H9 (cell line): ENCODE measurements around the gene TRIAP1. TPM values are rescaled to one million over a fixed set of nuclear protein-coding genes. Genes with fewer than 3 reads are reported as not detected.

Experiments used
- DNase-seq: peaks from one replicate; pipeline ENCODE4 v3.0.0-alpha.2; 2017
- H2AFZ ChIP-seq: one replicate; pipeline ENCODE4 v1.6.1; 2013; ENCODE audit warnings: mild to moderate bottlenecking, low read length, control low read depth, moderate library complexity
- H2AK5ac ChIP-seq: 2 replicates; pipeline ENCODE4 v1.6.1; 2013; ENCODE audit warnings: low read length, control low read depth, mixed read lengths; ENCODE audit not compliant: insufficient read length
- H2BK120ac ChIP-seq: one replicate; pipeline ENCODE4 v1.6.1; 2013; ENCODE audit warnings: low read depth, mild to moderate bottlenecking, low read length, control low read depth, inconsistent platforms; ENCODE audit not compliant: poor library complexity, severe bottlenecking
- H2BK12ac ChIP-seq: 2 replicates; pipeline ENCODE4 v1.6.1; 2013; ENCODE audit warnings: low read length, control low read depth, mixed read lengths, low read depth; ENCODE audit not compliant: insufficient read length
- H2BK15ac ChIP-seq: 2 replicates; pipeline ENCODE4 v1.6.1; 2013; ENCODE audit warnings: low read depth, low read length, control low read depth
- H2BK20ac ChIP-seq: one replicate; pipeline ENCODE4 v1.6.1; 2013; ENCODE audit warnings: low read depth, mild to moderate bottlenecking, low read length, control low read depth, inconsistent platforms; ENCODE audit not compliant: poor library complexity, severe bottlenecking
- H2BK5ac ChIP-seq: 2 replicates; pipeline ENCODE4 v1.6.1; 2013; ENCODE audit warnings: low read length, control low read depth, mixed read lengths; ENCODE audit not compliant: insufficient read length
- H3K14ac ChIP-seq: 2 replicates; pipeline ENCODE4 v1.6.1; 2013; ENCODE audit warnings: low read length, control low read depth; ENCODE audit not compliant: insufficient read depth
- H3K18ac ChIP-seq: 2 replicates; pipeline ENCODE4 v1.6.1; 2013; ENCODE audit warnings: low read depth, mild to moderate bottlenecking, mixed read lengths, low read length, control low read depth; ENCODE audit not compliant: insufficient read length
- H3K23ac ChIP-seq: 2 replicates; pipeline ENCODE4 v1.6.1; 2013; ENCODE audit warnings: low read length, control low read depth, mixed read lengths, low read depth; ENCODE audit not compliant: insufficient read length
- H3K23me2 ChIP-seq: 2 replicates; pipeline ENCODE4 v1.6.1; 2013; ENCODE audit warnings: low read depth, mild to moderate bottlenecking, mixed read lengths, low read length, control low read depth; ENCODE audit not compliant: insufficient read length, poor library complexity, severe bottlenecking
- H3K27ac ChIP-seq: 2 replicates; pipeline ENCODE4 v1.5.1; 2013; ENCODE audit warnings: low read length, control low read depth, mixed read lengths, low read depth; ENCODE audit not compliant: insufficient read length
- H3K27me3 ChIP-seq: 2 replicates; pipeline ENCODE4 v1.6.1; 2013; ENCODE audit warnings: low read length, control low read depth, inconsistent platforms; ENCODE audit not compliant: insufficient read depth
- H3K4ac ChIP-seq: 2 replicates; pipeline ENCODE4 v1.6.1; 2013; ENCODE audit warnings: low read depth, mild to moderate bottlenecking, control low read depth, inconsistent platforms, low read length, moderate library complexity
- H3K4me1 ChIP-seq: 2 replicates; pipeline ENCODE4 v1.6.1; 2013; ENCODE audit warnings: low read length, control low read depth, inconsistent platforms; ENCODE audit not compliant: insufficient read depth
- H3K4me2 ChIP-seq: 2 replicates; pipeline ENCODE4 v1.6.1; 2013; ENCODE audit warnings: low read length, control low read depth, mixed read lengths; ENCODE audit not compliant: insufficient read length, insufficient read depth
- H3K56ac ChIP-seq: 2 replicates; pipeline ENCODE4 v1.6.1; 2013; ENCODE audit warnings: low read depth, mild to moderate bottlenecking, mixed read lengths, low read length, control low read depth; ENCODE audit not compliant: insufficient read length
- H3K79me1 ChIP-seq: 2 replicates; pipeline ENCODE4 v1.6.1; 2013; ENCODE audit warnings: low read depth, mild to moderate bottlenecking, moderate library complexity, low read length, control low read depth, inconsistent platforms; ENCODE audit not compliant: insufficient read depth, poor library complexity, severe bottlenecking
- H3K79me2 ChIP-seq: 2 replicates; pipeline ENCODE4 v1.6.1; 2013; ENCODE audit warnings: low read length, control low read depth, inconsistent platforms; ENCODE audit not compliant: insufficient read depth
- H3K9ac ChIP-seq: 2 replicates; pipeline ENCODE4 v1.6.1; 2013; ENCODE audit warnings: low read length, control low read depth, mixed read lengths; ENCODE audit not compliant: insufficient read length; ENCODE audit errors: extremely low read depth
- H3K9me3 ChIP-seq: one replicate; pipeline ENCODE4 v1.6.1; 2013; ENCODE audit warnings: low read depth, low read length, inconsistent platforms; ENCODE audit not compliant: control insufficient read depth
- H3T11ph ChIP-seq: one replicate; pipeline ENCODE4 v1.6.1; 2013; ENCODE audit warnings: mild to moderate bottlenecking, low read length, control low read depth, inconsistent platforms
- H4K20me1 ChIP-seq: one replicate; pipeline ENCODE4 v1.6.1; 2013; ENCODE audit not compliant: control insufficient read depth, insufficient read length, insufficient read depth
- H4K5ac ChIP-seq: 2 replicates; pipeline ENCODE4 v1.6.1; 2013; ENCODE audit warnings: low read depth, mild to moderate bottlenecking, mixed read lengths, low read length, control low read depth; ENCODE audit not compliant: insufficient read length
- H4K8ac ChIP-seq: replicated peaks from 2 replicates; pipeline ENCODE4 v1.6.1; 2013; ENCODE audit warnings: low read length, control low read depth, mixed read lengths, low read depth; ENCODE audit not compliant: insufficient read length
- H4K91ac ChIP-seq: 2 replicates; pipeline ENCODE4 v1.6.1; 2013; ENCODE audit warnings: low read depth, mild to moderate bottlenecking, moderate library complexity, mixed read lengths, low read length, control low read depth; ENCODE audit not compliant: insufficient read length
- H3K27ac Mint-ChIP-seq, 3 experiments: 2 replicates in 2 of 3; 3 replicates in 1 of 3; pipeline ENCODE4 v1.8.0; 2020 to 2021; ENCODE audit warnings: mixed read lengths in 3 of 3, mild to moderate bottlenecking in 1 of 3, moderate library complexity in 1 of 3
- H3K27me3 Mint-ChIP-seq: 2 replicates; pipeline ENCODE4 v1.8.0; 2021; ENCODE audit warnings: low read depth, mild to moderate bottlenecking, moderate library complexity, mixed read lengths
- H3K36me3 Mint-ChIP-seq, 3 experiments: 2 replicates in 2 of 3; 3 replicates in 1 of 3; pipeline ENCODE4 v1.8.0; 2020 to 2021; ENCODE audit warnings: low read depth in 3 of 3, mixed read lengths in 3 of 3; ENCODE audit not compliant: insufficient read depth in 1 of 3
- H3K4me1 Mint-ChIP-seq, 2 experiments: 2 replicates each; pipeline ENCODE4 v1.8.0; 2020; ENCODE audit warnings: mixed read lengths in 2 of 2
- H3K4me3 Mint-ChIP-seq, 2 experiments: 2 replicates in 1 of 2; 3 replicates in 1 of 2; pipeline ENCODE4 v1.8.0; 2020 to 2021; ENCODE audit warnings: mild to moderate bottlenecking in 2 of 2, mixed read lengths in 2 of 2, moderate library complexity in 1 of 2
- H3K9me3 Mint-ChIP-seq, 2 experiments: 2 replicates in 1 of 2; 3 replicates in 1 of 2; pipeline ENCODE4 v1.8.0; 2020; ENCODE audit warnings: mild to moderate bottlenecking in 2 of 2, mixed read lengths in 2 of 2, moderate library complexity in 1 of 2
- WGBS: extraction: QIAGEN DNeasy Blood & Tissue Kit; methylation state at CpG from one replicate; pipeline ENCODE4 v1.1.7; 2013; ENCODE audit warnings: missing lambda C conversion rate, low lambda C conversion rate, mixed read lengths; ENCODE audit not compliant: insufficient read length; ENCODE audit errors: extremely low coverage; 5-methylcytosine and 5-hydroxymethylcytosine counted together
- total RNA-seq: library from RNA; stranded (reverse); gene quantifications from 2 replicates; pipeline ENCODE4 v1.2.1, GENCODE V29; 2021
- TF ChIP-seq, protein P1 (sequence below): fragments of 200-600 bp; sonication (generic); conservative IDR thresholded peaks from 3 replicates; pipeline ENCODE4 v1.8.0; 2021; ENCODE audit warnings: antibody characterized with exemption, mild to moderate bottlenecking

The TRIAP1 gene
- total RNA-seq, 1 experiment from 2014 or later: 70.4 TPM

DNA sequence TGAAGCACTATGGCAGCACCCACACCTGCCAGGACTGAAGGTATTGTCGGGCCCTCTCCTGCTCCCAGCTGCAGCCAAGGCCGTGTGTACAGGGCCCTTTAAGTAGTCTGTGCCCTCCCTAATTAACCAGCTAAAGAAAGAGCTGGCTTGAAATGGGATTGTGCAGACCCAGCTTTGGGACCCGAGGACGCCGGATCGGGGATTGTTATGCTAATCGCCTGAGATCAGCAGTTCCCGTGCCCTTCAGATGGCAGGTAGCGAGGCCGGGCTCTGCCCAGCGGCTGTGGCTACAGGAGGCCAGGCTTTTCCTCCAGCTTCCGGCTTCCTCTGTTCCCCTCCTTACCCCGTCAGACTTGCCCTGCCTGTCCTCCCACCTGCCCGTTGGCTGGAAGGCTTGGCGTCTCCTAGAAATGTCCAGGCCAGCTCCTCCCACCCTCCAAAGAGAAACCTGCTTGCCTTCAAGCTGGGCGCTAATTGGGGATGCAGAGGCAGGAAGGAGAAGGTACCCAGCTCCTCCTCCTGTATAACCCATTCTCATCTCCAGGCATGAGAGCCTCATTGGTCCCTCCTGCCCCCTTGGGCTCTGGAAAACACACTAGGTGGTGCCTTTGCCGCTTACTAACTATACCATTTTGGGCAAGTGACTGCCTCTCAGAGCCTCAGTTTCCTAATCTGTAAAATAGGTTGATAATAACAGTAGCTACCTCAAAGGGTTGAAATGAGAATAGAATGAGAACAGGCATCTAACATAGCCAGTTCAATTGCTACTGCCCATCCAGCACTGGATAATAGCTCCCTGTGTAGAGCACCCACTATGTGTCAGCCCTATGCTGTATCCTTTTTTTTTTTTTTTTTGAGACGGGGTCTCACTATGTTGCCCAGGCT, 51.5 kb downstream of the TRIAP1 start:
- no peaks in the 10 kb centered on the region for H3K79me1 ChIP-seq
- H3K23me2 ChIP-seq: no peaks in the 10 kb centered on the region
- no peak overlapping the region for H3K4ac ChIP-seq
- Mint-ChIP-seq H3K27ac (peak overlapping the region; percentile 81 to 95 (median 88)), H3K27me3 (no peaks in the 10 kb centered on the region; the same call in 1 of the 2 replicates), H3K4me3 (peak overlapping the region; percentile 37 to 69), H3K36me3 (no peaks in the 10 kb centered on the region), H3K9me3 (no peaks in the 10 kb centered on the region; a peak in 2 of 5 replicates), H3K4me1 (peaks cover 24 to 49% of the 10 kb centered on the region in 2 experiments)
- no peak overlapping the region for H2BK120ac ChIP-seq
- H2BK5ac ChIP-seq: no peak overlapping the region
- no peak overlapping the region for H2BK12ac ChIP-seq
- no peak overlapping the region for H4K8ac ChIP-seq
- no peak overlapping the region for H3T11ph ChIP-seq
- H3K27me3 ChIP-seq: no peaks in the 10 kb centered on the region
- H3K23ac ChIP-seq: no peak overlapping the region
- WGBS: no CpG with 5 or more reads among the region's 18 CpGs
- no peak overlapping the region for H2AFZ ChIP-seq
- no peak overlapping the region for H4K91ac ChIP-seq
- peak; percentile 98 for DNase-seq
- peaks cover 2% of the 10 kb centered on the region; the same call in 1 of the 2 replicates for H3K4me1 ChIP-seq
- no peaks in the 10 kb centered on the region for H4K20me1 ChIP-seq
- H3K14ac ChIP-seq: peak overlapping the region; percentile 67; the same call in 1 of the 2 replicates
- H2BK15ac ChIP-seq: no peak overlapping the region
- H2BK20ac ChIP-seq: no peak overlapping the region
- H2AK5ac ChIP-seq: no peak overlapping the region
- H4K5ac ChIP-seq: no peak overlapping the region
- TF ChIP-seq, protein P1, sequence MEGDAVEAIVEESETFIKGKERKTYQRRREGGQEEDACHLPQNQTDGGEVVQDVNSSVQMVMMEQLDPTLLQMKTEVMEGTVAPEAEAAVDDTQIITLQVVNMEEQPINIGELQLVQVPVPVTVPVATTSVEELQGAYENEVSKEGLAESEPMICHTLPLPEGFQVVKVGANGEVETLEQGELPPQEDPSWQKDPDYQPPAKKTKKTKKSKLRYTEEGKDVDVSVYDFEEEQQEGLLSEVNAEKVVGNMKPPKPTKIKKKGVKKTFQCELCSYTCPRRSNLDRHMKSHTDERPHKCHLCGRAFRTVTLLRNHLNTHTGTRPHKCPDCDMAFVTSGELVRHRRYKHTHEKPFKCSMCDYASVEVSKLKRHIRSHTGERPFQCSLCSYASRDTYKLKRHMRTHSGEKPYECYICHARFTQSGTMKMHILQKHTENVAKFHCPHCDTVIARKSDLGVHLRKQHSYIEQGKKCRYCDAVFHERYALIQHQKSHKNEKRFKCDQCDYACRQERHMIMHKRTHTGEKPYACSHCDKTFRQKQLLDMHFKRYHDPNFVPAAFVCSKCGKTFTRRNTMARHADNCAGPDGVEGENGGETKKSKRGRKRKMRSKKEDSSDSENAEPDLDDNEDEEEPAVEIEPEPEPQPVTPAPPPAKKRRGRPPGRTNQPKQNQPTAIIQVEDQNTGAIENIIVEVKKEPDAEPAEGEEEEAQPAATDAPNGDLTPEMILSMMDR: no peak
- no peaks in the 10 kb centered on the region for H3K9me3 ChIP-seq
- no peak overlapping the region for H3K9ac ChIP-seq
- H3K4me2 ChIP-seq: peak overlapping the region; percentile 18
- H3K79me2 ChIP-seq: no peaks in the 10 kb centered on the region
- H3K56ac ChIP-seq: no peak overlapping the region
- peak overlapping the region; percentile 19 for H3K27ac ChIP-seq
- H3K18ac ChIP-seq: peak overlapping the region; percentile 43

Other genes with a start within 250 kb of the TRIAP1 start
- 2,950 and 3,019 TPM in 2 replicates for gene RPLP0, start 245.3 kb downstream of the TRIAP1 start, total RNA-seq
- gene PXN, start 180.7 kb downstream of the TRIAP1 start, total RNA-seq: 88.9 and 92.8 TPM in 2 replicates
- 2,441 and 2,702 TPM in 2 replicates for gene RNU4-2, start 154.5 kb downstream of the TRIAP1 start, total RNA-seq
- 3,262 and 3,277 TPM in 2 replicates for gene RNU4-1, start 153.1 kb downstream of the TRIAP1 start, total RNA-seq
- gene SIRT4, start 144.1 kb downstream of the TRIAP1 start, total RNA-seq: 1.4 and 2.1 TPM in 2 replicates
- gene PLA2G1B, start 118.6 kb downstream of the TRIAP1 start, total RNA-seq: not detected in 2 replicates
- 91.5 and 93.2 TPM in 2 replicates for gene MSI1, start 77.2 kb downstream of the TRIAP1 start, total RNA-seq
- 415 and 425 TPM in 2 replicates for gene COX6A1, start 8.3 kb downstream of the TRIAP1 start, total RNA-seq
- gene GATC, start 60 bp upstream of the TRIAP1 start, total RNA-seq: 25.9 and 38.5 TPM in 2 replicates
- gene SRSF9, start 23.4 kb upstream of the TRIAP1 start, total RNA-seq: 302 and 306 TPM in 2 replicates
- 618 and 638 TPM in 2 replicates for gene DYNLL1, start 49.7 kb upstream of the TRIAP1 start, total RNA-seq
- gene COQ5, start 82.8 kb upstream of the TRIAP1 start, total RNA-seq: 31.3 and 34.8 TPM in 2 replicates
- 153 and 157 TPM in 2 replicates for gene RNF10, start 88.0 kb upstream of the TRIAP1 start, total RNA-seq
- gene POP5, start 135.0 kb upstream of the TRIAP1 start, total RNA-seq: 64.0 and 65.8 TPM in 2 replicates
- gene CABP1, start 194.2 kb upstream of the TRIAP1 start, total RNA-seq: 3.0 and 3.1 TPM in 2 replicates
- 181 TPM in 2 replicates for gene MLEC, start 240.8 kb upstream of the TRIAP1 start, total RNA-seq